ENCODE data around the gene MDH1.

Gene MDH1

DNA sequence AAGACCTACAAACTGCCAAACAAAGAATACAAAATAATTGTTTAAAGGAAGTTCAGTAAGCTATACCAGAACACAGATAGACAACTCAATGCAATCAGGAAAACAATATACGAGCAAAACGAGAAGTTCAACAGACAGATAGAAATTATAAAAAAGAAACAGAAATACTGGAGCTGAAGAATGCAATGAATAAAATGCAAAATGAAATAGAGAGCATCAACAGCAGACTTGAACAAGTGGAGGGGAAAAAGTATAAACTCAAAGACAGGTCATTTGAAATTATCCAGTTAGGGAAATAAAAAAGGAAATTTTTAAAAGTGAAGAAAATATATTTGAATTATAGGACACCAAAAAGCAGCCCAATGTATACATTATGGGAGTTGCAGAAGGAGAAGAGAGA, 43.6 kb downstream of the MDH1 start:
- DNase-seq (ENCODE audit: low read depth in 2 of 2): no peak

GRCh38 chr2:63639344-63639743, 50.6 kb downstream of the MDH1 start:
- no peak for DNase-seq (ENCODE audit: low read depth in 2 of 2)

DNA sequence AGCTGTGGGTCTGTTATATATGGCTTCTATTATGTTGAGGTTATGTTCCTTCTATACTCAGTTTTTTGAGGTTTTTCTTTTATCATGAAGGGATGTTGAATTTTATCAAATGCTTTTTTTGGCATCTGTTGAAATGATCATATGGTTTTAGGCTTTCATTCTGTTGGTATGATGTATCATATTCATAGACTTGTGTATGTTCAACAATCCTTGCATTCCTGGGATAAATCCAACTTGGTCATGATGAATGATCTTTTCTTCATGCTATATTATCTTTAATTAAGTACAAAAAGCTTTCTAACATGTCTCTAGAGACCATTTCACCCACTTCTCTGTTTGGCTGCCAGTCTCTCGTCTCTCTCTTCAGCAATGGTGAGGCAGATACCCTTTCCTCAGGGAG, 54.2 kb downstream of the MDH1 start:
- no peak for DNase-seq (ENCODE audit: low read depth in 2 of 2)

DNA sequence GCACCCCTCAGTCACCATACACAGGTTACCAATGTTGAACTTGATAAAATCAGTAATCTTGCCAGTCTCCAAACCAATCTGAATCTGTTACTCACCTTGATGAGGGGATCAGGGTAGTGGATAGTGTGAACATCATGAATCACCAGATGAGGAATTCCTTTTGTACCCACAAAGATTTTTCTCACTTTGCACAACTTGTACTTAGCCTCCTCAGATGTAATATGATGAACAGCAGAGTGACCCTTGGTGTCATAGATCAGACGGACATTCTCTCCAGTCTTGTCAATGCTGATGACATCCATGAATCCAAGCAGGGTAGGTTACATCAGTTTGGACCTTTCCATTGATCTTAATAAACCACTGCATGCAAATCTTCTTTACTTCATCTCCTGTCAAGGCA, 54.7 kb downstream of the MDH1 start:
- no peak for DNase-seq (ENCODE audit: low read depth in 2 of 2)

- DNase-seq (ENCODE audit: low read depth in 2 of 2): no peak
Measured at GRCh38 chr2:63648632-63649031, 59.9 kb downstream of the MDH1 start.

GRCh38 chr2:63649829-63650228, 61.1 kb downstream of the MDH1 start:
- no peak for DNase-seq (ENCODE audit: low read depth in 2 of 2)

DNA sequence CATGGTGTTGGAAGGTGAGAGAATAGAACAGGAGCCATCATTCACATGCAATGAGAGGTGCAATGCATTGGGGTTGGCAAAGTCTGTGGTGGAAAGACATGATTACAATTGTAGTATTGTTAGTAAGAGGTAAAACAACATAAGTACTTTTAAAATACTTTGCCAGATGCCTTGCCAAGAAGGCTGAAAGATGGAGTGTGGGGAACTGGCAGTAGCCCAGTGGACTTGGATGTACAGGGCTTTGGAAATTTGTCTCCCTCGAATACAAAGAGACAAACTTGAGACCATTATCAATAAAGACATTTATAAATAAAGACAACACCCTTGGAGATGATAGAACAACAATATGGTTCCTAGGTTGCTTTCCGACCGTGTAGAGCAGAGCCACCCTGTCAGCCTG, 62.0 kb downstream of the MDH1 start:
- no peak for DNase-seq (ENCODE audit: low read depth in 2 of 2)

- DNase-seq (ENCODE audit: low read depth in 2 of 2): no peak
Measured at GRCh38 chr2:63651356-63651755, 62.6 kb downstream of the MDH1 start.

DNA sequence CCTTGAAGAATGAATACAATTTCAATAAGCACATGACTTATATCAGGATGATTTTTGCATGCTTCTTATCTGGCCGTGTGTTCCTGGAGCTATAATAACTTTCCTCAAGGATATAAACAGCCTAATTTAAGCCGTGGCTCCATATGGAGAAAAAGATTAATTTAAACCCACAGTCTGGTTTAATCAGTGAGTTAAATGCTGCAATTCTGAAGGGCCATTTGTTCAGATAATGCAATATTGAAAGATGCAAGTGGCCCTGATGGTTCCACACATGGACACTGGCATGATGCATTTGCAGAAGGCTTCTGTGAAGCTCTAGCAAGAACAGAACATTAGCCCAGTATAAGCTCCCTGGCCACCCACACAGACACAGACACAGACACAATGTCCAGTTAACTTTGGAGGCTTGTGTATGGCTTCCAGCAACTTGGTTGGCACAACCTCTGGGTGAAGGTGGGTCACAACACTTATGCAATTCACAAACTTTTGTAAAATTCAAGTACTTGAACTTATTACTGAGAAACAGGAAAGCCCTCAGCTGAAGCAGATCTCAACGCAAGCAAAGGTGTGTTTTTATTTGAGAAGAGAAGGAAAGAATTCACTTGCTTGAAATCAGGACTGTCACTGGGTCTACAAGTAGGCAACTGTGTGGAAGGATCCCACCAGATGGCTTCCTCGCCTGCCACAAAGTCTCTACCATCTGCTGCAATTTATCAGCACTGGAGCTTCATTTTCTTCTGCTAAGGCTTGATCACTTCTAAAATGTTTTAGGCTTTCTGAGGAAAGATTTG, 63.3 kb downstream of the MDH1 start:
- DNase-seq (ENCODE audit: low read depth in 2 of 2): no peak

GRCh38 chr2:63652652-63652985, 63.9 kb downstream of the MDH1 start:
- no peak for DNase-seq (ENCODE audit: low read depth in 2 of 2)

GRCh38 chr2:63654959-63655358, 66.2 kb downstream of the MDH1 start:
- DNase-seq (ENCODE audit: low read depth in 2 of 2): peak; percentile 13 to 22

Data from stimulated activated CD8-positive, alpha-beta memory T cell treated with anti-CD3 and anti-CD28 coated beads, Interleukin-15, amount 100 ng/mL, for 48 hours (primary cell).